ENCODE results near the gene TEX12.

DNA sequence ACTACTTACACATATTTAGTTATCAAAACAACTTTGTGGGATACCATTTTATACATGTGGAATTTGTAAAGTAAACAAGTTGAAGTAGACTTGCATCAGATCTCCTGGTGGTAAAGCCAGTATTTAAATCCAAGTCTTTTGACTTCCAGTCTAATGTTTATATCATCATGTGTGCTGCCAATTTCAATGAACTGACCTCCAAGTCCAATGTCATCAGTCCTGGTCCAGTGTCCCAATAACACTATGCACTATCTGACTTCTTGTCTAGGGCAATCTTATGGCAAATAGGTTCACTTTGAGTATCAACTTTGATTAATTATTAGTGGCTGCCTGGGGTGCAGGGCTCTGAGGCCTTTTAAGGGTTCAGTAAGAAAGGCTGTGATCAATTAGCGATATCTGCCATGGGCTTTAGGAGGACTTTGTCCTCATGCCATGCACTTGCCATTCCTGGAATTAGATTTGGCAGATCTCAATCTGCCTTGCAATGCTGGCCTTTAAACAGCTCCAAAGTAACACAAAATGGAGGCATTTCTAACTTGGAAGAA lies 49.5 kb downstream of the TEX12 start:
- TF ChIP-seq TAF1 (IDR thresholded peaks at IDR 0.05; ENCODE audit: borderline replicate concordance, insufficient read depth, low read length) (no peak), POLR2AphosphoS5 (IDR thresholded peaks at IDR 0.05; ENCODE audit: low read depth, low read length) (no peak), SIN3A (IDR thresholded peaks at IDR 0.05; ENCODE audit: borderline replicate concordance, insufficient read depth, low read length) (no peak), FOXP2 (optimal IDR thresholded peaks at IDR 0.05; ENCODE audit: borderline replicate concordance, extremely low read depth, extremely low read length, insufficient read depth) (no peak)

Data from PFSK-1 (cell line).